22Rv1 (cell line): ENCODE data around the gene MB21D2.
"Not testable (repeated sequence)": the region's sequence is repeated elsewhere in the genome, so short reads cannot be mapped to it uniquely, and the experiment has no call there.

Experiments used
- H3K27ac ChIP-seq: fragments of 450-650 bp; 2 replicates; pipeline ENCODE4 v1.5.1; 2017
- ZFX ChIP-seq: fragments of 450-650 bp; IDR thresholded peaks from 2 replicates; pipeline ENCODE4 v1.6.1; 2017; ENCODE audit warnings: antibody characterized with exemption, borderline replicate concordance
- TF ChIP-seq, protein P1 (sequence below): fragments of 450-650 bp; IDR thresholded peaks from 2 replicates; pipeline ENCODE4 v1.5.1; 2017; ENCODE audit warnings: mild to moderate bottlenecking

MB21D2 gene, protein sequence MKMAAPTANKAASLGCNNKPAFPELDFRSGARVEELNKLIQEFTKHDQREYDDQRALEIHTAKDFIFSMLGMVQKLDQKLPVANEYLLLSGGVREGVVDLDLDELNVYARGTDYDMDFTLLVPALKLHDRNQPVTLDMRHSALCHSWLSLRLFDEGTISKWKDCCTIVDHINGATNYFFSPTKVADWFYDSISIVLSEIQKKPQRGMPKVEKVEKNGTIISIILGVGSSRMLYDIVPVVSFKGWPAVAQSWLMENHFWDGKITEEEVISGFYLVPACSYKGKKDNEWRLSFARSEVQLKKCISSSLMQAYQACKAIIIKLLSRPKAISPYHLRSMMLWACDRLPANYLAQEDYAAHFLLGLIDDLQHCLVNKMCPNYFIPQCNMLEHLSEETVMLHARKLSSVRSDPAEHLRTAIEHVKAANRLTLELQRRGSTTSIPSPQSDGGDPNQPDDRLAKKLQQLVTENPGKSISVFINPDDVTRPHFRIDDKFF

DNA sequence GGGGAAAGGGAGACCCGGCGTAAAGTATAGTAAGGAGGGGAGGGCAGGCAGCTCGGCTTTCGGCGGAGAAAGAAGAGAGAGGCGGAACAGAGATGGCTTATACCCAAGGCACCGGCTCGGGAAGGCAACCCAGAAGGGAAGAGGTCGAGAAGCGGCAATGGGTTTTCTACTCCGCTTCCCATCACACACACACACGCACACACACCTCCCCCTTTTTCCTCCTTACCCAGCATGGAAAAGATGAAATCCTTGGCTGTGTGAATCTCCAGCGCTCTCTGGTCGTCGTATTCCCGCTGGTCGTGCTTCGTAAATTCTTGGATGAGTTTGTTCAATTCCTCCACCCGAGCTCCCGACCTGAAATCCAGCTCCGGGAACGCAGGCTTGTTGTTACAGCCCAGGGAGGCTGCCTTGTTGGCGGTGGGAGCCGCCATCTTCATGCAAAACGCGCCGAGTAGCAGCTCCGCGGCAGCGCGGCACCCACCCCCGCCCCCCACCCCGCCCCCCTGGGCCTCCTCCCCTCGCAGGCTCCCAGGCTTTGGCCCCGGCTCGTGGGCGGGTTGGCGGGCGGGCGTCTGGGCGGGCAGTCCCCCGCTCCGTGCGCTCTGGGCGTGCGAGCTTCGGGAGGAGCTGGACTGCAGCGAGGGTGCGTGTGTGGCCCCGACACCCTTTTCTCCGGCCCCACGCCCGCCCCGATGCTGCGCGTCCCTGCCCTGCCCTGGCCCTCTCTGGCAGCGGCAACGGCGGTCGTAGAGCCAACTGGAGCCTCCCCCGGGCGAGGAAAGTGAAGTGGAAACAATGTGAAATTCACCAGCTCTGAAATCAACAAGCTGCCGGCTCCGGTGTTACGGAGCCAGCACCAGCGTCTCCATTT, at the start of gene MB21D2:
Gene MB21D2, minus strand, starts transcription at position 453 of the 871 bp plus-strand sequence. Its CDS starts 16 bp downstream, at position 437.
- TF ChIP-seq, protein P1, sequence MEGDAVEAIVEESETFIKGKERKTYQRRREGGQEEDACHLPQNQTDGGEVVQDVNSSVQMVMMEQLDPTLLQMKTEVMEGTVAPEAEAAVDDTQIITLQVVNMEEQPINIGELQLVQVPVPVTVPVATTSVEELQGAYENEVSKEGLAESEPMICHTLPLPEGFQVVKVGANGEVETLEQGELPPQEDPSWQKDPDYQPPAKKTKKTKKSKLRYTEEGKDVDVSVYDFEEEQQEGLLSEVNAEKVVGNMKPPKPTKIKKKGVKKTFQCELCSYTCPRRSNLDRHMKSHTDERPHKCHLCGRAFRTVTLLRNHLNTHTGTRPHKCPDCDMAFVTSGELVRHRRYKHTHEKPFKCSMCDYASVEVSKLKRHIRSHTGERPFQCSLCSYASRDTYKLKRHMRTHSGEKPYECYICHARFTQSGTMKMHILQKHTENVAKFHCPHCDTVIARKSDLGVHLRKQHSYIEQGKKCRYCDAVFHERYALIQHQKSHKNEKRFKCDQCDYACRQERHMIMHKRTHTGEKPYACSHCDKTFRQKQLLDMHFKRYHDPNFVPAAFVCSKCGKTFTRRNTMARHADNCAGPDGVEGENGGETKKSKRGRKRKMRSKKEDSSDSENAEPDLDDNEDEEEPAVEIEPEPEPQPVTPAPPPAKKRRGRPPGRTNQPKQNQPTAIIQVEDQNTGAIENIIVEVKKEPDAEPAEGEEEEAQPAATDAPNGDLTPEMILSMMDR, result no peak
- TF ChIP-seq ZFX, result no peak
- peak within 1 kb of the TSS; percentile 41 for H3K27ac ChIP-seq

DNA sequence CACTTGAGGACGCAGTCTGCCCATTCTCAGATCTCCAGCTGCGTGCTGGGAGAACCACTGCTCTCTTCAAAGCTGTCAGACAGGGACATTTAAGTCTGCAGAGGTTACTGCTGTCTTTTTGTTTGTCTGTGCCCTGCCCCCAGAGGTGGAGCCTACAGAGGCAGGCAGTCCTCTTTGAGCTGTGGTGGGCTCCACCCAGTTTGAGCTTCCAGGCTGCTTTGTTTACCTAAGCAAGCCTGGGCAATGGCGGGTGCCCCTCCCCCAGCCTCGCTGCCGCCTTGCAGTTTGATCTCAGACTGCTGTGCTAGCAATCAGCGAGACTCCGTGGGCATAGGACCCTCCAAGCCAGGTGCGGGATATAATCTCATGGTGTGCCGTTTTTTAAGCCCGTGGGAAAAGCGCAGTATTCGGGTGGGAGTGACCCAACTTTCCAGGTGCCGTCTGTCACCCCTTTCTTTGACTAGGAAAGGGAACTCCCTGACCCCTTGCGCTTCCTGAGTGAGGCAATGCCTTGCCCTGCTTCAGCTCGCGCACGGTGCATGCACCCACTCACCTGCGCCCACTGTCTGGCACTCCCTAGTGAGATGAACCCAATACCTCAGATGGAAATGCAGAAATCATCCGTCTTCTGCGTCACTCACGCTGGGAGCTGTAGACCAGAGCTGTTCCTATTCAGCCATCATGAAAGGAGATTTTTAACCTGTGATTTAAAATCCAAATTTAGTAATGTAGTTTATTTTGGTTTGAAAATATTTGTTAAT, 47.5 kb upstream of the MB21D2 start:
- H3K27ac ChIP-seq, result not testable (repeated sequence)

DNA sequence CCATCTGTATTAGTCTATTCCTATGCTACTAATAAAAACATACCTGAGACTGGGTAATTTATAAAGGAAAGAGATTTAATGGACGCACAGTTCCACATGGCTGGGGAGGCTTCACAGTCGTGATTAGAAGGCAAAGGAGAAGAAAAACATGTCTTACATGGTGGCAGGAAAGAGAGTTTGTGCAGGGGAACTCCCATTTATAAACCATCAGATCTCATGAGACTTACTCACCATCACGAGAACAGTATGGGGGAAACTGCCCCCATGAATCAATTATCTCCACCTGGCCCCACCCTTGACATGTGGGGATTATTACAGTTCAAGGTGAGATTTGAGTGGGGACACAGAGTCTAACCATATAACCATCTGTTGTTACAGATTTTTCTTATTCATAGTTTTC, 42.1 kb upstream of the MB21D2 start:
- no peak overlapping the region for H3K27ac ChIP-seq
- TF ChIP-seq, protein P1, result no peak
- no peak for TF ChIP-seq ZFX

DNA sequence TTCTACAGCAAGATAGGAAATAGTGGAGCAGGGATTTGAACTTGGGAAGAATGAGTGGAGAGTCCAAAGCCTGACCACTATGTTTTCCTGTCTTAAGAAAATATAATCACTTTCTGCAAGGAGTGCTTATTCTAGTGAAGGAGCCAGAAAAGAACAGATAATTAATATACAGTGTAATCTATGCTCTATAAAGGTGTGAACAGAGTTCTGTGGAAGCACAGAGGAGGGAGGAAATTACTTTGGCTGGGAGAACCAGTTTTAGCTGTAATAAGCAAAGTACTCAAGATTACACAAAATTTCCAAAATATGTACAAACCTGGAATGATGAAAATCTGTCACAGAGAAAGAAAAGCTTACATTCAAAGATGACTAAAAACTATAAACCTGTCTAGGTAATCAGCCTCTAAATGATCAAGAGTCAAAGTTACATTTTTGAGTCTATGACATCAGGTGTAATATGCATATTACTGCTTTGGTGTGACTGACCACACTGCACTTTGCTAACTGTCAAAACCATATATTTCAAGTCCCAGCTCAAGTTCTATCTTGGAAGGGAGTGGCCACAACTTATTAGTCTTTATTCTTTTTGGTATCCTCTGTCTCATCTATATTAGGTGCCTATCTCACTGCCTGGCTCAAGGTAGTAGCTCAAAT, 40.7 kb upstream of the MB21D2 start:
- H3K27ac ChIP-seq, result no peak overlapping the region

DNA sequence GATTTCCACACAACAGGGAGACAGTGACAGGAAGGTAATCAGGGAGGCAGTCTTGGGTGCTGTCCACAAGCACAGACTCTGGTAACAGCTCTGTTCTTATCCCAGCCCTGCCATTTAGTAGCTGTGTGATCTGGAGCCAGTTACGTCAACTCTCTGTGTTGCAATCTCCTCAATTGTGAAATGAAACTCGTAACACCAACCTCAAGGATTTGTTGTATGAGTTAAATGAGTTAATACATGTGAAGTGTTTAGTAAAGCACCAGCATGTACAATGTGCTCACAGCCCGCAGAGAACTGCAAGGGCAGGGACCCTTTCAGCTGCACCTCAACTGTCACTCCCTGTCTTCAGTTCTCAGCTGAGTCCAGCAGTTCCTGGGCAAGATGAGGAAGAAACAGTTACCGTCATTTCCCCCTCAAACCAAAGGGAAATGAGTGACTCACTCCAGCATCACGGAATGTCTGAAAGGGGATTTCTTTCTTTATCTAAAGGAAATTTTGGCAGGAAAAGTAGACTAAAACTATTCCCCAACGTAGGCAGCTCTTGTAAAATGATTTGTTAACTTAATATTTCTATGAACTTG, 39.9 kb upstream of the MB21D2 start:
- H3K27ac ChIP-seq, result no peak overlapping the region
- no peak for TF ChIP-seq ZFX
- TF ChIP-seq, protein P1, result no peak

More for the DNA sequence above, 40.7 kb upstream of the MB21D2 start:
- TF ChIP-seq, protein P1, result no peak
- TF ChIP-seq ZFX, result no peak

DNA sequence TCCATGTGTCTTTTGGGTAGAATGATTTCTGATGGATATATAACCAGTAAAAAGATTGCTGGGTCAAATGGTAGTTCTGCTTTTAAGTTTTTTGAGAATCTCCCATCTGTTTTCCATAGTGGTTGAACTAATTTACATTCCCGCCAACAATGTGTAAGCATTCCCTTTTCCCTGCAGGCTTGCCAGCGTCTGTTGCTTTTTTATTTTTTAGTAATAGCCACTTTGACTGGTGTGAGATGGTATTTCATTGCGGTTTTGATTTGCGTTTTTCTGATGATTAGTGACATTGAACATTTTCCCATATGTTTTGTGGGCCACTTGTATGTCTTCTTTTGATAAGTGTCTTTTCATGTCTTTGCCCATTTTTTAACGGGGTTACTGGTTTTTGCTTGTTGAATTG, 36.3 kb upstream of the MB21D2 start:
- TF ChIP-seq ZFX, result no peak
- TF ChIP-seq, protein P1, result no peak
- H3K27ac ChIP-seq, result no peak overlapping the region
